Esophagus muscularis mucosa (tissue), 4 donors: Measurements from ENCODE around the gene TBCEL. TPM values are rescaled to one million over a fixed set of nuclear protein-coding genes. Genes with fewer than 3 reads are reported as not detected.
A peak's percentile ranks its signal among the peaks of the same experiment; 100 is the strongest.
"Not testable (repeated sequence)": the region's sequence is repeated elsewhere in the genome, so short reads cannot be mapped to it uniquely, and the experiment has no call there.

Experiments
- DNase-seq: peaks from one replicate; pipeline ENCODE4 v3.0.0-alpha.2; 2017; ENCODE audit errors: extremely low spot score
- H3K27ac ChIP-seq, 4 donors: fragments of 200-600 bp; sonication (generic); replicated peaks in 1 of 4; 1 replicate in 3 of 4; 2 replicates in 1 of 4; pipeline ENCODE4 v1.5.1; 2016 to 2019; ENCODE audit warnings: mild to moderate bottlenecking in 1 of 4
- H3K27me3 ChIP-seq, 4 donors: fragments of 200-600 bp; sonication (generic); one replicate each; pipeline versions ENCODE4 v1.5.1 to v1.6.0; 2016 to 2019
- H3K36me3 ChIP-seq, 4 donors: fragments of 200-600 bp; sonication (generic); one replicate each; pipeline ENCODE4 v1.5.1; 2016 to 2019
- H3K4me1 ChIP-seq, 4 donors: fragments of 200-600 bp; sonication (generic); one replicate each; pipeline ENCODE4 v1.5.1; 2016 to 2019
- H3K4me3 ChIP-seq, 4 donors: fragments of 200-600 bp; sonication (generic); 1 replicate in 2 of 4; 2 replicates in 2 of 4; pipeline ENCODE4 v1.5.1; 2016 to 2019; ENCODE audit warnings: mild to moderate bottlenecking in 4 of 4, moderate library complexity in 1 of 4
- H3K9me3 ChIP-seq, 4 donors: fragments of 200-600 bp; sonication (generic); 1 replicate in 3 of 4; 2 replicates in 1 of 4; pipeline ENCODE4 v1.5.1; 2016 to 2019
- CTCF ChIP-seq, 3 experiments: fragments of 200-600 bp in 2 of 3; fragments of 450-650 bp in 1 of 3; sonication (generic) in 2 of 3; IDR thresholded peaks; one replicate each; pipeline ENCODE4 v1.5.1; 2017 to 2019; ENCODE audit warnings: antibody characterized with exemption in 3 of 3, mild to moderate bottlenecking in 2 of 3, moderate library complexity in 1 of 3
- EP300 ChIP-seq: sonication (generic); formaldehyde crosslinking; IDR thresholded peaks from one replicate; pipeline ENCODE4 v1.6.1; 2017; ENCODE audit warnings: antibody characterized with exemption
- POLR2A ChIP-seq: fragments of 450-650 bp; IDR thresholded peaks from one replicate; pipeline ENCODE4 v1.6.1; 2017; ENCODE audit warnings: antibody characterized with exemption, moderate library complexity, mild to moderate bottlenecking, low read depth
- POLR2AphosphoS5 ChIP-seq, 2 donors: sonication (generic); formaldehyde crosslinking; IDR thresholded peaks; one replicate each; pipeline ENCODE4 v1.6.1; 2017; ENCODE audit warnings: antibody characterized with exemption in 2 of 2
- WGBS: methylation state at CpG from one replicate; pipeline ENCODE4 v1.1.5; 2018; 5-methylcytosine and 5-hydroxymethylcytosine counted together
- intact Hi-C: fragments of 100-400 bp; cut with DNase I; formaldehyde crosslinking; loops from one replicate; pipeline ENCODE4 v1.15.1; 2023
- total RNA-seq, 4 donors: library from RNA; depleted of rRNA; stranded (reverse); fragments of >200 nt; gene quantifications; one replicate each; pipeline versions ENCODE4 v1.1.0 to v1.2.1, GENCODE V29; 2016

The TBCEL gene
- total RNA-seq, 4 donors from 2014 or later: 25.0 to 31.4 (median 27.9) TPM

GRCh38 chr11:121109916-121110586 is 86.1 kb downstream of the TBCEL start:
- Histone ChIP-seq H3K27me3 (peaks cover 0 to 5% (median 0%) of the 10 kb centered on the region in 4 donors), H3K4me3 (no peak overlapping the region), H3K4me1 (peaks cover 4 to 15% (median 9%) of the 10 kb centered on the region in 4 donors), H3K27ac (no peak overlapping the region), H3K9me3 (no peaks in the 10 kb centered on the region), H3K36me3 (no peaks in the 10 kb centered on the region)
- intact Hi-C loops: loop anchor here (5.0 kb wide), 1 partner anchor 598 kb away; the partner anchor contains the start of gene GRIK4
- WGBS: 67% methylated on average over 7 of the region's 7 CpGs
- no peak for DNase-seq
- no peak for TF ChIP-seq EP300
- TF ChIP-seq POLR2A: no peak

- no peak overlapping the region for H3K27ac ChIP-seq
- no peaks in the 10 kb centered on the region for H3K36me3 ChIP-seq
- DNase-seq: no peak
- no peak overlapping the region for H3K4me3 ChIP-seq
- no peak for TF ChIP-seq CTCF (IDR thresholded peaks at IDR 0.05)
- no peaks in the 10 kb centered on the region for H3K9me3 ChIP-seq
- peaks cover 0 to 5% (median 0%) of the 10 kb centered on the region in 4 donors for H3K27me3 ChIP-seq
- peaks cover 0 to 9% (median 0%) of the 10 kb centered on the region in 4 donors for H3K4me1 ChIP-seq
- 84% methylated on average over 10 of the region's 10 CpGs for WGBS
- intact Hi-C loops: loop anchor here (5.0 kb wide), 1 partner anchor 599 kb away; the partner anchor contains the start of gene GRIK4
Observed at GRCh38 chr11:121110871-121111724, 87.2 kb downstream of the TBCEL start.

DNA sequence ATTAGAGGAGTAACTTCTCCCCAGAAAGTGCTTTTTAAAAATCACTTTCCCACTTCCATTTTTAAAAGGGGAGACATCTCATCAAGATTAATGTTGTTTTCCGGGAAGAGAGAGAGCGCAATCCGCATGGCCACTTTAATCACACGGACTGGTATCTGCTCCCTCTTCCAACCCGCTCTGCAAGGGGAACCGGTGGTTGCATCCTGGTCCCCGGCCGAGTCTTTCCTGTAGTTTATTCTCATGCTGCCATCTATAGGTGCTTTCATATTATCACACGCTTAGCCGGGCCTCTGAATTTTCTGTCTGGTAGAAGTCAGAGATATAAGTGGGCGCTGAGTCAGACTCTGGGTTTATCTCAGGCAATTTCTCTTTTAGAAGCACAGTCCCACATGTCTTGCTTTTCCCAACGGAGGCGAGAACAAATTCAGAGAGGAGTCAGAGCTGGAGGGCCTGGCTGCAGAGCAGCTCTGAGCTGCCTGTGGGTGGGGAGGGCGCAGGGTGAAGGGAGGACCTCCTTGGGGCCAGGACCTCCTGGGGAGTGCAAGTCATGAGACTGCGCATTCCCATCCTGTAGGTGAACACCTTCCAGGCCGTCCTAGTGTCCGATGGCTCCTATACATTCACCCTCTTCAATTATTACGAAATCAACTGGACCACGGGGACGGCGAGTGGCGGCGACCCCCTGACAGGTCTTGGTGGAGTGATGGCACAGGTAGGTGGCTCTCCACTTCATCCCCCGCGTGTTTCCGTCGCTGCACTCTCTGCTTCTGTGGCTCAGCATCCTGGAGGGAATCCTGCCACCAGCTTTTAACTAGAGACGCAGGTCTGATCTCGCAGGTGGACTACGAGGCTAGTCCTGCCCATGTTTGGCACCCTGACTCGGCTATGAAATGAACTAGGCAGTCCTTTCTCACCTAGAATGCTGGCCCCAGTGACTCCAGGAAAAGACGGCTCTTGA is 88.9 kb downstream of the TBCEL start:
- Histone ChIP-seq H3K4me3 (no peak overlapping the region), H3K27ac (no peak overlapping the region), H3K9me3 (no peaks in the 10 kb centered on the region), H3K36me3 (no peaks in the 10 kb centered on the region), H3K27me3 (peaks cover 0 to 5% (median 0%) of the 10 kb centered on the region in 4 donors), H3K4me1 (peaks cover 0 to 9% (median 0%) of the 10 kb centered on the region in 4 donors)
- DNase-seq: no peak
- TF ChIP-seq POLR2A: no peak
- TF ChIP-seq EP300: no peak
- peak; percentile 50 to 60 (median 57) for TF ChIP-seq CTCF (IDR thresholded peaks at IDR 0.05)
- 47% methylated on average over 30 of the region's 32 CpGs for WGBS
- intact Hi-C loops: loop anchor here (5.0 kb wide), 1 partner anchor 600 kb away; the partner anchor contains the start of gene GRIK4

- intact Hi-C loops: loop anchor here (5.0 kb wide), 1 partner anchor 601 kb away; the partner anchor contains the start of gene GRIK4
- WGBS: 92% methylated on average over 9 of the region's 9 CpGs
- no peaks in the 10 kb centered on the region for H3K9me3 ChIP-seq
Observed at GRCh38 chr11:121113611-121114010, 89.7 kb downstream of the TBCEL start.

GRCh38 chr11:121115024-121115423 is 91.1 kb downstream of the TBCEL start:
- H3K4me3 ChIP-seq, DNase-seq, intact Hi-C loops, H3K9me3 ChIP-seq, H3K36me3 ChIP-seq, H3K27me3 ChIP-seq, H3K4me1 ChIP-seq, H3K27ac ChIP-seq: not testable (repeated sequence)
- WGBS: 77% methylated on average over 1 of the region's 1 CpG

More at GRCh38 chr11:121113611-121114010, 89.7 kb downstream of the TBCEL start:
- Histone ChIP-seq H3K36me3 (no peaks in the 10 kb centered on the region), H3K27me3 (peaks cover 0 to 5% (median 0%) of the 10 kb centered on the region in 4 donors), H3K4me1 (peaks cover 0 to 9% (median 0%) of the 10 kb centered on the region in 4 donors), H3K27ac (no peak overlapping the region), H3K4me3 (no peak overlapping the region)
- DNase-seq: no peak
- TF ChIP-seq POLR2AphosphoS5 (IDR thresholded peaks at IDR 0.05): no peak
- TF ChIP-seq CTCF (IDR thresholded peaks at IDR 0.05): no peak
- TF ChIP-seq EP300: no peak
